GM21526 (cell line): Measurements from ENCODE around the gene C10orf143.
"Not testable (repeated sequence)": the region's sequence is repeated elsewhere in the genome, so short reads cannot be mapped to it uniquely, and the experiment has no call there.

Experiments used
- ATAC-seq: cut with Tn5 transposase; IDR thresholded peaks from one replicate; pipeline ENCODE4 v1.9.1; 2021; ENCODE audit warnings: moderate library complexity; ENCODE audit not compliant: unreplicated experiment, low FRiP score

The C10orf143 gene

DNA sequence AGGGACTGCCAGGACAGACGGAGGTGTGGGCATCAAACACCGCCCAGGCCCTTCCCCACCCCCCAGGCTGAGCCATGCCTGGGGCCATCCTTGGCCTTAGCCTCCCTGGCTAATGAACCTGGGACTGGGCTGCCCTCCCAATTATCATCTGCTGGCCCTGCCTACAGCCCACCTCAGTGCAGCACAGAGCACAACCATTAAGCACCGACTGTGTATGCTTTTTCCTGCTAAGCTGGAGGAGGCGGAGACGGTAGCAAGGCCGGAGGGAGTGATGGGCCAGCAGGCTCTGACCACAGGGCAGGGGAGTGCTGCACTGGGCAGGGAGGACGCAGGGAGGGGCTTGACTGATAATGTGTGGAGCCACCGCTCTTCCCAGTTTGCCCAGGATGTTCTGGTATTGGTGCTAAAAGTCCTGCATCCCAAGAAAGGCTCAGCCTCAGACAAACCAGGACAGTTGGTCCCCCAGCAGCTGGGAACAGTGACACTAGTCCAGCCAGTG, 72.0 kb downstream of the C10orf143 start:
- no peak for ATAC-seq

DNA sequence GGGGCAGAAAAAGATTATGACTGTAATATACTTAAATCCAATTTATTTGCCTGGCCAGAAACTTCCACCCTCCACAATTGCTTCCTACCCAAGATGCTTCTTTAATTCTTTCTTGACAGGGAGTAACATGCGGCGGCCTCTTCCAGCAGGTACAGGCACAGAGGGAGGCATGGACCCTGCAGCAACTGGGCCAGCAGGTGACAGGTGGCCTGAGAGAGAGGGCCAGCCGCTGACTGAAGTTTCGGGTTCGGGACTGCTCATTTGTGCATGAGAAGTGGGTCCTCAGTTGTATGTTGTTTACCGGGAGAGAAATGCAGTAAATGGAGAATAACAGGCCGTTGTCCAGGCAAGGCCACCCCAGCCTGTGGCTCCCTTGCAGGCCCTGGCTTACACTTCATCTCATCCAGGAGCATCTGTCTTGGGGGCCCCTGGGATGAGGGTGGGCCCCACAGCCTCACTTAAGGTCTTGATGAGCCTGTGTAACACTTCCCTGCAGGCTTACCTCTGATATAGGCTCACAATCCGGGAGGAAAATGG, 72.5 kb downstream of the C10orf143 start:
- no peak for ATAC-seq

DNA sequence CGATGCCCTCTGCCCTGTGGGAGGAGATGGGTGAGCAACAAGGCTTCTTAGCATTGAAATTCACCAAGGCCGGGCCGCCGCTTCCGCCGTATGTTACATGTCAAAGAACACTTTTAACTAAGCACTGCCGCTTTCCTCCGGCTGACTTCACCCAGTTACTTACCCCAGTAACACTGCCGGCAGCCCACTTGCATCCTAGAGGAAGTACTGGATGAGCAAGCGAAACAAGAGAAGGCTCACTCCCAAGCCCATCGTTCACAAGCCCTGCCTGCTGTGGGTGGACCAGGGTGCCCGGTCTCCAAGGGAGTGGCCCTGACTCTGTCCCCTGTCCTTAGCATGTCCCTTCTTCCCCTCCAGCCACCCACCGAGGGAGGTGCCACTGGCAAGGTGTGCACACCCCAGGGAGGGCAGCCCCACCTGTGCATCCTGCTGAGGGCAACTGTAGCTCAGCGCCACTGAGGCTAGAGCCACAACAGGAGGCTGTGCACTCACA, 73.4 kb downstream of the C10orf143 start:
- no peak for ATAC-seq

- ATAC-seq = no peak
These were observed 74.1 kb downstream of the C10orf143 start for GRCh38 chr10:130036296-130037065.

- ATAC-seq = no peak
These were observed 81.4 kb downstream of the C10orf143 start for GRCh38 chr10:130029209-130029608.

GRCh38 chr10:130028465-130028819, 82.2 kb downstream of the C10orf143 start:
- ATAC-seq = no peak

DNA sequence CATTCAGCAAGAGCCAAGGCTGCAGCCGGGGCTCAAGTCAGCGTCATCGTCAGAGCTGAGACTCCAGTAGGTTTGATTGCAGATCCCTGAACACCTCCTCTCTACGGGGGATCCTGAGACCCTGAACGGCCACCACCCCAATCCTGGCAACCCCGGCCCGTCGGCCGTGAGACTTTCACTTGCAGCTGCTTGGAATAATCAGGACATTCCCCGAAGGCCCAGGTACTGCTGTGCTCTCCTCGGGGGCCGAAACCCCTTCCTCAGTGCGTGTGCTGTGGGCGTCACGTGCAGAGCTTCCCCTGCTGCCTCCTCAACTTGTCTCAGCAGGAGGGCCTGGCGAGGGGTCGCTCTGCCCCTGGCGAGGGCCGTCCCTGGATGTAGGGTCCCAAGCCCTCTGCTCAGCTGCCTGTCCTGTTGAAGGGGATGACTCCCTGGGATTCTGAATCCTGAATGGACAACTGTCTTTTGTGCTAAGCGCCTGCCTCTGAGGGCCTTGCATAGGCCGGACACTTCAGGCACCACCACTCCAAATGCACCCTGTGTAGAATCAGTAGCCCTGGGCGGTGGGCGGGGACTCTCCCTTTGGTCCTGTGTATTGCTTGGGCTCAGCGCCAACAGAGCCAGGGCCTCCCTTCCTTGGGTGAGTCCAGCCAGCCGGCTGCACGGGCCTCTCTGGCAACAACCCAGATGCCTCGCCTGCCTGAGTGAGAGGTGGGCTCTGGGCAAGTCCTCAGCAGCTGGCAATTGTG, 82.7 kb downstream of the C10orf143 start:
- no peak for ATAC-seq

DNA sequence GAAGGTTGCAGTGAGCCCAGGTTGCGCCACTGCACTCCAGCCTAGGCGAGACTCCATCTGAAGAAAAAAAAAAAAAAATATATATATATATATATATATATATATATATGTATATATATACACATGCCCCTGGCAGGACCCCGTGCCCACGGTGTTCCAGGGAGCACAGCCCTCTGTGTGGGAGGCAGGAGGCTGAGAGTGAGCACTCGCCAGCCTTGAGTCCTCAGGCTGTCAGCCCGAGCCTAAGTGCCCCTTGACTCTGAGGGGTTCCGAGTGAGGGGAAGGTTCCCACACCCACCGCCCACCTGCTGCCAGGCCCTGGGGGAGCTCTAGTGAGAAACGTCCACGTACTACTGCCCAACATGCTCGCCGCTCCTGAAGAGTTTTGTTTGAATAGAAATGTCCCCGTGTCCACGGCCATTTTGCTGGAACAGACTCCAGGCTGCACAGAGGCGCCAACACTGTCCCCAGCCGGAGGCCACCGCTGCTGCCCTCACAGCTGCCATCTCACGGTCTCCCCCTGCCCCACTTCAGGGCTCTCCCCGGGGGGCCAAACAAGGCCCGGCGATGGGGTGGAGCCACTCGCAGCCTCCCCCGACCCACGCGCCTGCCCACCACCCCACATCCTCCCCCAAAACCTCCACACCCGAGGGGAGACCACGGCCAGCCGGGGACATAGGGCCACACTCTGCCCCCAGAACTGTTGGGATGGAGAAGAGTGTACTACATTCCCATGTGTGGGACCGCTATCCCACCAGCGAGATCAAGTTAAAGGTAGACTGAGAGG, 83.8 kb downstream of the C10orf143 start:
- no peak for ATAC-seq

- ATAC-seq = no peak
These were observed 84.7 kb downstream of the C10orf143 start for GRCh38 chr10:130025811-130026485.

DNA sequence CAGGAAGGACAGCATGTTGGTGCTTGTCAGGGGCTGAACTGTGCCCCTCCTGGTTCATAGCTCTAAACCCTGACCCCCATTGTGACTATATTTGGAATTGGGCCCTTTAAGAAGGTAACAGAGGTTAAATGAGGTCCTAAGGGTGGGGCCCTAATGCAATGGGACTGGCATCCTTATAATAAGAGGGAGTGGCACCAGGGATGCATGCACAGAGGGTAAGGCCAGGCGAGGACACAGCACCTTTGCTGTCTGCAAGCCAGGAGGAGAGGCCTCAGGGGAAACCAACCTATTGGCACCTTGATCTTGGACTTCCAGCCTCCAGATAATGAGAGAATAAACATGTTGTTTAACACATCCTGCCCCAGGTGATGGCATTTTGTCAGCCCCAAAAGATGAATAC, 85.3 kb downstream of the C10orf143 start:
- no peak for ATAC-seq

GRCh38 chr10:130024779-130025325, 85.8 kb downstream of the C10orf143 start:
- no peak for ATAC-seq

DNA sequence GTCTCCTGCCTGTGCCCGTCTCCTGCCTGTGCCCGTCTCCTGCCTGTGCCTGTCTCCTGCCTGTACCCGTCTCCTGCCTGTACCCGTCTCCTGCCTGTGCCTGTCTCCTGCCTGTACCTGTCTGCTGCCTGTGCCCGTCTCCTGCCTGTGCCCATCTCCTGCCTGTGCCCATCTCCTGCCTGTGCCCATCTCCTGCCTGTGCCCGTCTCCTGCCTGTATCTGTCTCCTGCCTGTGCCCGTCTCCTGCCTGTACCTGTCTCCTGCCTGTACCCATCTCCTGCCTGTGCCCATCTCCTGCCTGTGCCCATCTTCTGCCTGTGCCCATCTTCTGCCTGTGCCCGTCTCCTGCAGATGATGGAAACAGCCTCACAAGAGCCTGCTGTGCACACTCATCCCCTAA, 86.3 kb downstream of the C10orf143 start:
- not testable (repeated sequence) for ATAC-seq

- ATAC-seq = no peak
These were observed 87.0 kb downstream of the C10orf143 start for GRCh38 chr10:130023454-130024230.

DNA sequence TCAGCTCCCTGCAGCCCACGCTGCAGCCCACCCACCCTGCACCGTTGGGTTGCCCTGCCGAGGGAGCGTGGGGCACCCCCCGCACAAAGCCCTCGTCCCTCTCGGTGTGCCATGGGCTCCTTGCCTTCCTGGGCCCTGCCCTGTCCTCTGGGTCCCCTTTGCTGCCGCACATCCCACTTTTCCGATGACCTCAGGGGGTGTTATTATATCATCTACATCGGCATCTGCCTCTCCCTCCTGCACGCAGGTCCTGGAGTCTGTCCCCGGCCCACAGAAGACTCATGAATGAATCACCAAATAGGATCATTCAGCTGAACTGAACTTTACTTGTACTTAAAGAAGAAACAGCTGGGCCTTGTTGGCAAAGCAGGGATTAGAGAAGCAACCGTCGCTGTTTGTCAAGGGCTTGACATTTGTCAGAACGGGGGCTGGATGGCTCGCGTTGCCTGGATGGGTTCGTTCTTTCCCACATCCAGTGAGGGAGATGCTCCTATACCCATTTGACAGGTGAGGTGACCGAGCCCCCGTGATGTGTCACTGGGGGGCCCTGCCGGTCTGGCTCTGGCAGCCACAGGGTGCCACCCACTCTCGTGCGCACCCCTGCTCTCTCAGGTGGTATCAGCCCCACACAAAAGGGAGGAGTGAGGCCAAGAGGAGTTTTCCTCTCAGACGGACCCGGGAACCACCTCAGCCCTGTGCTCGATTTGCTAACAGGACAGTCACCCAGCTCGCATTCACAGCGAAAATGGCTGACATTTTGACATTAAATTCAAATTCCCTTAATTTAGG, 87.9 kb downstream of the C10orf143 start:
- no peak for ATAC-seq

DNA sequence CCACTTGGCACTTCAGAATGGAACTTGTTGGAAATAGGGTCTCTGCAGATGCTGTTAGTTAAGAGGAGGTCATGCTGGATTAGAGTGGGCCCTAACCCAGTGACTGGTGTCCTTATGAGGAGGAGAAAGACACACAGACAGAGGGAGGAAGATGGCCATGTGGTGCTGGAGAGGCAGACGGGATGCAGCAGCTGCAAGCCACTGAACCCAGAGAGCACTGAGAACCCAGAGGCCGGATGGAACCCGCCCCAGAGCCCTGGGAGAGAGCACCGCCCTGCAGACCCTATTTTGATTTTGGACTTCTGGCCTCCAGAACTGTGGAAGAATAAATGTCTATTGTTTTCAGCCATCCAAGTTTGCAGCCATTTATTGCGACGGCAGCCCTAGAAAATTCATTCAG, 88.5 kb downstream of the C10orf143 start:
- ATAC-seq = no peak

DNA sequence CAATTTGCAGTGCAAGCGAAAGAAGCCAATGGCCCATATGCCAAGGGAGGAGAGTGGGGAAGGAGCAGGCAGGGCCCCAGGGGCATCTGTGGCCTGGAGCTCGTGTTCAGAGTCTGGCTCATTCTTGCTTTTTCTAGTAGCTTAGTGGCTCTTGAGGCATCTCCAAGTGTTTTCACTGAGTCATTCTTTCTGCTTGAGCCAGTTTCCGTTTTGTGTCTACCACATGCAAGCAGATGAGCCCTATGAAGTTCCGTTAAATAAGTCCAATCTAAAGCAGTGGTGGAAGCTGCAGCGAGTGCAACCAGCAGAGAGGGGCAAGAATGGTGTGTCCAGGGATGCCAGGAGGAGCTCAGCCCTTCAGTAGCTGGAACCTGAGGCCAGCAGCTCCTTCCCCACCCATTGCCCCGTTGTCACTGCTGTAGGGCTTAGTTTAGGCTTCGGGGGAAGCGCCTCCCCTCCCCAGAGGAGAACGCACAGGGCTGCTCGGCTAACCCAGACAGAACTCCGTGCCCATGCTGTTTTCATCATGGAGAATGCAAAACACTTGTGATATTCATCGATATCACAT, 89.2 kb downstream of the C10orf143 start:
- no peak for ATAC-seq

DNA sequence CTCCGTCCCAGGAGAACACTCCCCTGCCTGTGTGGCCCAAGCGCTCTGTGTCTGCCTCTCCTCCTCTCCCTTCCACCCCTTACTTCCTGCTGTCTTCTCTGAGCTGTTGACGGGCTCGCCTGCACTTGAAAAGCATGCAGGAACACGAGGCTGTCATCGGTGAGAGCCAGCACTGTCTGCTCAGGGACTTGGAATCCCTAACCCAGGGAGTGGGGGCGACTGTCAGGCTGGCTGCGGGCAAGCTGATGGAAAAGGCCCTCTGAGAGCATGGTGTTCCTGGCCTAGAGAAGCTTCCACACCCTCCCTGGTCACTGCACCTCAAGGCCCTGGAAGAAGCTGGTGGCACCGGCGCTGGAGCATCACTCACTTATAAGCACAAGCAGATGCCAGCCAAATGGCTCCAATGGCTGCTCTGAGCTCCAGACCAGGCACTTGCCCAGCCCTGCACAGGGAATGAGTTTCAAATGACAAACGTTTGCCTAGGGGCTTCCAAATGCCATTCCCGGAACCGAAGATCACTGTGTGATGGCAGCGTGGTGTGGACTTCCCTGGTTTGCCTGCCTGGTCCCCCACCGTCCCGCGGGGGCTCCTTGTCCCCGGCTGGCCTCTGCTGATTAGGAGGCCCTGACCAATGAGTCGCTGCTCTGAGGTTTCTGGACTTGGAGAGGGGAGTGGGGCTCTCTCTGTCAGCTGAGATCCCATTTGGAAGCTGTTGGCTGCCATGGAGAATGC, 89.8 kb downstream of the C10orf143 start:
- ATAC-seq = no peak
